Superior temporal gyrus (tissue), 1 donor: ENCODE results near the gene ARL15.

ENCODE experiments used
- DNase-seq: peaks from one replicate; pipeline ENCODE4 v3.0.0-alpha.2; 2016; ENCODE audit errors: extremely low spot score

ARL15 gene

DNA sequence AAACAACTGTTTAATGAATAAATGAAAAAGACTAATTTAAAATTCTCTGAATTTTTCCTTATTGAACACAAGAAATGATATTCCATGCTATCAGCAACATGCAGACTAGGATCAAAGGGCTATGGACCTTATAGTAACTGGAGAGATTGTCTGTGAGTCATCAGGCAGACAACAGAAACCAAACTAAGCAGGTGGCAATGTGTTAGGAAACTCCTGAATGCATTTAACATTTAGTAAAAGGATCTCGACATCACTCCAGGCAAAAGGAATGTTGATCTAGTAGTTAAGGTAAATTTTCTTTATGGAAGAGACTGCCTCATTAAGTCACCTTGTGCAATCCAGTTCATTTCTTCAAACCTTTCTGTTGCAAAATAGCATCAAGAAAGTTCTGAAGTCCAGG lies 58.4 kb downstream of the ARL15 start:
- DNase-seq: no peak

DNA sequence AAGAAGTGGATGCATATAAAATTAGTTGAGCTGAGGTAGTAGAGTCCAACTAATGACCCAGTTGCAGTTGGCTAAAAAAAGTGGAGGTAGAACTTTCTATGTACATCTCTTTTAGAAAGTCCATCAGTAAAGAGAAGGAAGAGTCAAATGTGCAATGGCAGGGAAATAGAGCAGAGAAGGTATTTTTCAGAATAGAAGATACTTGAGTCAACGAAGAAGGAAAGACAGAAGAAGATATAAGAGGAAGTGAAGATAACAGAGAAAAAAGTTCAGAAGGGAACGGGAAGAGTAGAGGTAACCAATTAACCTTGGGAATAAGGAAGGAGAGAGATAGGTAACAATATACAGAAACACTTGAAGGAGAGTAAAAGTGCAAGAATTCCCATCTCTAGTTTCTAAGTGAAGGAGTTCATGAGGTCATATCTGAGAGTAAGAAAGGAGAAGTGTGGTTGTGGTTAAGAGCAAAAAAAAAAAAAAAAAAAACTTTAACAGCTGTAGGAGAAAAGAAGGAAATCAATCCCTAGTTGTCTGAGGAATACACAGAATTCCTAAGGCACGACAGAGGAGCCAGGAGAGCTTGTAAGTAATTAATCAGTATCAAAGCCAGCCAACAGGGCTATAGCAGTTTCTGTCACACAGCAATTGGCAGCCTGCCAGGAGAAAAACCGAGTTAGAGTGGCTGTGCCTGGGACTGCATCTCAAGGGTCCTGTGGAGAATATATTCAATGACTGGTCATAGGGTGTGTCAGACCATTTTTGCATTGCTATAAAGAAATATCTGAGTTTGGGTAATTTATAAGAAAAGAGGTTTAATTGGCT lies 61.0 kb downstream of the ARL15 start:
- DNase-seq: no peak

DNA sequence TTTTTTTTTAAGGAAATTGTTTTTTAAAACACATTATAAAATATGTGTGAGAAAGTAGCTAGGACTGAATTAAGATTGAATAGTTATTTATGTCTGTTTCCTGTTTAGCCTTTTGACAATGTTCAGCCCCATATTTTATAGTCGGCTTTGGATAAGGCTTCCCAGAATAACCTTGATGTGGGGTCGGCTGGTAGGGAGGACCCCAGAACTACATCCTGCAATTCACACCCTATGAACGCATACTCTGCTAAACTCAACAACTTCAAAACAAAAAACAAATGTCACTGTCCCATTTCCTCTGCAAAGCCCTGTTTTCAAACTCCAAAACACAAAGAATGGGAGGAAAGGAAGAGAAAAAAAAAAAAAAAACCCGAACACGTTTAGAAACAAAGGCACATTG lies 63.1 kb downstream of the ARL15 start:
- DNase-seq: no peak

DNA sequence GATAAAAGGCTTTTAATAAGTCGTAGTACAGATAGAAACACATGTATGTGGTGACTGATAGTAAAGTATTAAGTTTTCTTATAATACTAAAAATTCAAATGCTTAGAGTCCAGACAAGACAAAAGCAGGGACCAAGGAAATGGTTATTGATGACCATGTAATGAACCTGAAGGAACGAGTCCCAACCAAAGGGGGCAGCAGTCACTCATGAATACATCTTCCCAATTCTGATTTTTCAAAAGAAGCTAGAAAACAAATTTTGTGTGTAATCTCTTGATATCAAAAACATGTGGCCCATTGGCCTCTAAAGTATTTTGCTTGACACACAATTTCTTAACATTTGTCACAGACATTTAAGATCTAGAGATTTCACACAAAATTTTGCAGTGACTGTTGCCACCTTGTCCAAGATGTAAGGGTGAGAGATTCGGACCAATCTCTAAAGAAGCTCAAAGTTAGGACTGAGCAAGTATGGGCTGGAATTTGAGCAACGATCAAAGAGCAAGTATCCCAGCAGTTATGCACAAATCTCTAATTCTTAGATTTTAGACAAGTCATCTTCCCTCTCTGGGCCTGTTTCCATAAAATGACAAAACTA lies 66.8 kb downstream of the ARL15 start:
- peak; percentile 69 for DNase-seq

DNA sequence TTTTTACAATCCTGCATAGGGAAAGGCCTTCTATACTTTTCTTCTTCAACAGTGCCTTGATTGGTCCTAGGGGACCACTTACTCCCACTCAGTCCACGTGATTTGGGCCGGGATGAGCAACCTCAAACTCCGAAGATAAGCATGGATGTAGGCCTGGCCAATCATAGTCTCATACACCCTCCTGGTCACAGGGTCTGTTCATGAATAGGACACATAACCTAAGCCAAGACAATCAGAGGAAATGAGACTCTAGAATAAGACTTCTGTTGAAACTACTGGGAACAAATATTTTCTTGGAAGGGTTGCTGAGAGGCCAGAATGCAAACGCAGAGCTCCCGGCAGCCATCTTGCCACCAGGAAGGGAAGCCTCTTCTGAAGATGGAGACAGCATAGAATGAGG lies 68.1 kb downstream of the ARL15 start:
- DNase-seq: no peak

DNA sequence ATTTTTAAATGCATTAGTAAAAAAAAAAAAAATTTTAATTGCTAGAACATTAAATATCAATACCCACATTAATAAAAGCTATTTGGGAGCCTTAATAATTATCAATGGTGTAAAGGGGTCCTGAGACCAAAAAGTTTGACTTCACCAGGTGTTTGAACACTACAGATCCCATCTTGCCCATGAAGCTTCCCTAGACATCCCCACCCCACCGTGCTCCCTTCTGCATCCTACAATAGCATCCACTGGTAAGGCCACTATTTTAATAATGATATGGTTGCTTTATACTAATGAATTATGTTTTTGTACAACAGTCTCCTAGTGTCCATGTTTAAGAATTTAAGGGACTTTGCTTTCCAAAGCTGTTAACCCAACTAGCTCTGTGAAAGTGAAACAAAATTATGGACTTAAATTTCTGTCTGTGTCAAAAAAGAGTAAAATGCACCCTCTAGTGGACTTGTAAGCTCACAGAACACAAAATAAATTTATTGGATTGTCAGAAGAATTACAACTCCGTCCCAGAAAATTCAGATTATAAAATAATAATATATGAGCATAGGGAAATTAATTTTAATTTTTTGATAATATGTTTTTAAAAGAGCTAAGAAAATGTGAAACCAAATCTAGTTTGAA lies 76.0 kb downstream of the ARL15 start:
- peak; percentile 72 for DNase-seq

DNA sequence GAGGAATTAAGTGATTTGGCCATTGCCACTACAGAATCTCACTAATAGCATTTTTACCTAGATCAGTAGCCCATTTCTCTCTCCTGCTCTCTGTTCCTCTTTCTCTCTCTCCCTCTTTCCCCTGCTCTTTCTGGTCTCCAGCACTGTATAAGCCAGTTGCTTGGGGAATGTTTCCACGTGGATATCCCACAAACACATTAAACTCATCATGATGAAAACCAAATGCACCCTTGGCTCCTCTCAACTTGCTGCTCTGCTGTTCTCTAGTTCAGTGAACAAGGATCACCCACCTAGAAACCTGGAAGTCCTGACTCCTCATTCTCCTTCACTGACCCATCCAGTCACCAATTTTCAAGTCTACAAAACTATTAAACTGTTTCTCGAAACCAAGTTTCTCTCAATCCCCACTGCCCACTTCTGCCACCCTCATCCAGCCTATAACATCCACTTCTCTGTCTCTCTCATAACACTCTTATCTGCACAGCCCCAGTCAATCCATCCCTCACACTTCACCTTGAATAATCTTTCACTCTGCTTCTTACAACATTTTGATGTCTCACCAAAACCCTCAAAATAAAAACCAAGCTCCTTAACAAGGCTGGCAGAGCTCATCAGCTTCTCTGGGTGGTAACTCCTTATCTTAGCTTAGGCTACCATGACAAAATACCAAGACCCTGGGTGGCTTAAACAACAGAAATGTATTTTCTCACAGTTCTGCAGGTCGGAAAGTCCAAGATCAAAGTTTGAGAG lies 79.3 kb downstream of the ARL15 start:
- no peak for DNase-seq

DNA sequence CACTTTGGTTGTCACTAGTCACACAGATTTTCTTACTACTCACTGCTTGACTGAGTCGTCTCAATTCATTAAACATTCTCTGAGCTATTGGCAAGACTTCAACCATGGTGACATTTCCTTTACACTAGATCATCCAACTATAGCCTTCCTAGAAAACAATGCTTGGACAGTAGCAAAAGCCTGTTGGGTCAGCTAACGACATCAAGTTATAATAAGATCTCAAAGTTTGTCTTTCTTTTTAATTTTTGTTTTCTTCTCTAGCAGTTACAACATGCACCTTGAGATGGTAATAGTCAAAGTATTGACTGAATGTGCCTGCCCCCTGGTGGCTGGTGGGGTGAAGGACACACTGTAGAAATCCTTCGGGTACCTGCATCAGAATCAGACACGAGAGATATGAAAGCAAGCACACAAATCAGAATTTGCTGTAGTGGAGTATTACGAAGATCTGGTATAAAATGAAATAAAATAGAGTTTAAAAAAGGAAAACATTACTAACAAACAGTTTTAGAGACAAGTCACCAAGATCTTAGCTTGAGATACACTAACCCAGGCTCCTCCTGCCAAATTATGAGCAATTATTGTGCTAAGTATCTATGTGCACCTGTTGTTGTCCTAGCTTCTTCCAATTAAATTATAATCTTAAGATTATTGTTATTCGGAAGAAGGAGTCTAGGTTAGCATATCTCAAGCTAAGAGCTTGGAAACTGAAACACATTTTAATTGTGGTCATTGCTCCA lies 81.2 kb downstream of the ARL15 start:
- DNase-seq: peak; percentile 86

DNA sequence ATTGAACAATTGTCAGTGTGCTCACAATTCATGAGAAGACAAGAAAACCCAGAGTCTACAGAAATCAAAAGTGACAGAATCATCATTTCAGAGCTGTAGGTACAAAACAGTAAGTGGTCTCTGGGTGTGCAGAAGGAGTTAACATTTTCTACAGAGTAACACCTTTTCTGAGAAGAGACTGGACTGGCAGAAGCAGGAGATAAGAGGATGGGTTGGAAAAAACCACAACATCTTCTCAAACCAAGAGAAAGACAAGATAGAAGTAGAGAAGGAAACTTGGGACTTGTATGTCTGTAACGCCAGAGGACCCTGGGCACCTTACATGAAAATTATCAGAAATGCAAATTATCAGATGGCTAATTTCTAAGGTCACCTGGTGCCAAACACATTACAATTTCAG lies 82.6 kb downstream of the ARL15 start:
- DNase-seq: no peak

DNA sequence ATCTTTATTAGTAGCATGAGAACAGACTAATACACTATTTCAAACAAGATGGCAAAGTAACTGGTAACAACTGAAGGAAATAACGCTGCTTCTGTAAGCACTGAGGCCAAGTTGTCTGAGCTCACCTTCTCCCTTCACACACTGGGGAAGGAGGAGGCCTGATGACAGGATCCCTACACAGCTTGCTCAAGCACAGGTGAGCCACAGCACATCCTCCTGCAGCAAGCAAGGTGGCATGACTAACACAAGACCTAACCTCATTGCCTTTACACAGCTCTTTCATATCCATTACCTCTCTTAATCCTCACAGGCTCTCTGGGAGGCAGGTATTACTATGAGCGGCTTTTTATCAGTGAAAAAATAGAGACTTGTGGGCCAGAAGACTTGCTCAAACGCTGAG lies 83.3 kb downstream of the ARL15 start:
- no peak for DNase-seq

DNA sequence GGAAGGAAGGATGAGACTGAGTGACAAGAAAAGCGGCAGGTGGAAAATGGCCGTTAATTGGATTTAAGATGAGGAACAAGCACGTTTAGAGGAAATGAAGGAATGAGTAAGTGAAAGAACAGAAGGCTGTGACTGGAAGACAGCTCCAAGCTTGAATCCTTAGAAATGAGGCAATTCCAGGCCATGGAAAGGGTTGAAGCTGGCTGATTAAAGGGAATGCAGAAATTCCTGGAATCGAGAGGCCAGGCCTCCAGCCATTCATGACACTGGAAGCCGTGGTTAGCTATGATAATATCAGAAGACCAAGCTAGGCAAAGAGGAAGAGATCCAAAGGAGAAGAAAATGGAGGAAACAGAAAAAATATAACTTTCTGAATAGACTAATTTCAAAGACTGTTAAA lies 84.2 kb downstream of the ARL15 start:
- DNase-seq: no peak

DNA sequence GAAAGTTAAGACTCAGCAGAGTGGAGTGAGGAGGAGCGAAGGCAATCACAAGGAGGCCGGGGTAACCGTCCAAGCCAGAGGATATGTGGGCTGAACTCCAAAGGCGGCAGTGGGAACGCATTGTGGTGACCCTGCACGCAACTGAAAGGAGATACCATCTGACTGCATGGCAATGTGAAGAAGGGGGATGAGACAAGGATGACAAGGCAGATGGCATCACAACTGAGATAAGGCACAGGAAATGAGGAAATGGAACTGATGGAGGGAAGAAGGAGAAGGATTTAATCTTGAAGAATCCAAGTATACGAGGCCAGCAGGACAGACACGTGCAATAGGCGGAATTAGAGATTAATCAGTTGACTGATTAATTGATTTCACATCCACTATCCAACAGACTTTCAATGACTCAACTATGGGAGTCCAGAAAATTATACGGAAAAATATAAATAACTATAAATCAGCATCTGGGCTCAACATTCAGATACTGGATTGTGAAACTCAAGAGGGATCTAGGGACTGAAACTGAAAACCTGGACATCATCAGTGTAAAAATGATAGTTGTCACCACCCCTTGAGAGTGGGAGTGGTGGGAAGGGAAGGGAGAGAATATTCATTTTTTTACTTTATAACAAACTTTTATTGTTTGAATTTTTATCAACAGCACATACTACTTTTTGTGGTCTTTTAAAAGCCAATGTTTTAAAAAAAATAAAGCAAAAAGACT lies 86.1 kb downstream of the ARL15 start:
- DNase-seq: no peak

DNA sequence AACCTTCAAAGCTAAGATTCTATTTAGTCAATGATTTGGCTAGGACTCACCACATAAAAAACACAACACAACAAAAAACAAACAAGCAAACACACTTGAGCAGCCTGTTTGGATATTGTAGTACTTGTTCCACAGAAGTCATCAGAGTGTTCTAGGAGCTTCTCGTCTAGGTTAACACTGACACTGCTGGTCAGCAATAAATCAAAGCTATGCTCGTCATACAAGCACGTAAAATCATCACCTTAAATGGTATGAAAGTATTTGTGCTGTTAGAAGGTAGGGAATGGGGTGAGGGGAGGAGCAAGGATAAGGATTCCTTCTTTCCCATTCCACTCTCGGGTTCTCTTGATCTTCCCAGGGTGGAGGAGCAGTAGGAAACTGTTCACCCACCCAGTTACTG lies 88.0 kb downstream of the ARL15 start:
- DNase-seq: no peak

DNA sequence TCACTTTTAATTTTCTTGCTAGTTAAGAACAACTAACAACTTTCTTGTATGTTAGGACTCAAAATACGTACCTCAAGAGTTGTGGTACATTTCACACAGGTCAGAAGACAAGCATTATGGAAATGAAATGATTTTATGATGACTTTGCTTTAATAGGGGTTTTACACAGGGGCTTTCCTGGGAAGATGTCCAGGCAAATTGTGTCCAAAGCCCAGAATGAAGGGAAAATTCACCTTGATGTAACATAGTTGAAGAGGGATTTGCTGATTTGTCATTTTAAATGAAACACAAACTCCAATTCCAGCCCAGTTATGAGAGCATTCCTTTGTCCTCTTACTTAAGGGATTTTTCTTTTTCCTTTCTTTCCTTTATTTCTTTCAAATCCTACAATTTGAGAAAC lies 89.2 kb downstream of the ARL15 start:
- no peak for DNase-seq

DNA sequence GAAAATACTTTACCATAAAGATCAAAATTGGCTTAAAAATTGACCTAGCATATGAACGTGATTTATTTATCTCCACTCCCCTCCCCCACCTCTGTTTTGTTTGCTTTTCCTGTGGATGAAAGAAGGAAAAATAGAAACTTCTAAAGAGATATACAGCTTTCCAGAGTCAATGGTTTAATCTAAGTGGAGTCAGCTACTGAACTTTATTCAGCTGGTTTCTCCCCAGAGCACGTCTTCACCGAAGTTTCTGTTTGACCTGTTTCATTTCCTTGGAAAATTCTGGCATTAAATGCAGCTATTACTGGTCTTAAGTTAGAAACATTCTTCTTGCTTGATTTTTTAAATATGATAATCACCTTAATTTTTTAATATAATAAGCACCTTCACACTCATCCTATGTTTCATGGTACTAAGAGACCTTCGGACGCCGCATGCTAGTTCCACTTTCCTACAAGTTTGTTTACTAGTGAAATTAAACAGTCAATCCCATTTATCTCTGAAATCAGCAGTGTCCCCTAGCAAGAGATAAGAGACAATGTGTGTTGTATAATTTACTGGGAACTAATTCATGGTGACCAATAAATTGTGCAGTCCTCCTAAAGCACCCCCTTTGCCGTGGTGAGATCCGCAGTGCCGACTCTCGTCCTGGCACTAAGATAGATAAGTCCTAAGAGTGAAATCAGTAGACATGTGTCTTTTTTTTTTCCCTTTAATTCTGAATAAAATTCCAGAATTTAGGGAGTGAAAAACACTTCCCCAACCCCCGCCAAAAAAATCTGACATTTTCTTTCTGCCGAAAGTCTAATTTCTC lies 89.9 kb downstream of the ARL15 start:
- DNase-seq: no peak

DNA sequence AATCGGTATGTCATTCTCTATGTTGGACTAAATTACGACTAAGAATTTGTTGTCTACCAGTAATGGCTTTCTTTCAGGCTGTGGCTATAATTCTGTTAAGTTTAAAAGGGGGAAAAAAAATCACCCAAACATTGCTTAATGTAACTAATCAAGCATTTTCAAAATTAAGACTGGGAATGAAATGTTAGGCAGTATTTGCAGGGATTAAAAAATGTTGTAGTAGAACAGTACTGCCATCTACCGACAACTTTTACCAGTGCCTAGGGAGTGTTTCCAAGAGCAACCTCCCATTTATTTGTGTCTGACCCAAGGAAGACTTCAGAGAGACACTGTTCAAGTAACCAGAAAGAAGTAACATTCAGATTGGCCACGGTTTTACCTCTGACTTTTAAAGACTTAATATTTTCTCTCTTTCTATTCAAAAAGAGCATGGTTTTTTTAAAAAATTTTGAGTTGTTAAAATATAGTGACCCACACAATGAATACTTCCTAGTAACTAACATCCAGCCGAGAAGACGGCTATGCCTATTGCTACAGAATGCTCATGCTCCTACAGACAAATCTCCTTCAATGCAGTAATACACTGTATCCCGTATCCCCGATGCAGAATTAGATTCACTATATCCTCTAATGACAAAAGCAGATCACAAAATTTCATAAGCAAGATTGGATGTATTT lies 92.4 kb downstream of the ARL15 start:
- peak; percentile 91 for DNase-seq

DNA sequence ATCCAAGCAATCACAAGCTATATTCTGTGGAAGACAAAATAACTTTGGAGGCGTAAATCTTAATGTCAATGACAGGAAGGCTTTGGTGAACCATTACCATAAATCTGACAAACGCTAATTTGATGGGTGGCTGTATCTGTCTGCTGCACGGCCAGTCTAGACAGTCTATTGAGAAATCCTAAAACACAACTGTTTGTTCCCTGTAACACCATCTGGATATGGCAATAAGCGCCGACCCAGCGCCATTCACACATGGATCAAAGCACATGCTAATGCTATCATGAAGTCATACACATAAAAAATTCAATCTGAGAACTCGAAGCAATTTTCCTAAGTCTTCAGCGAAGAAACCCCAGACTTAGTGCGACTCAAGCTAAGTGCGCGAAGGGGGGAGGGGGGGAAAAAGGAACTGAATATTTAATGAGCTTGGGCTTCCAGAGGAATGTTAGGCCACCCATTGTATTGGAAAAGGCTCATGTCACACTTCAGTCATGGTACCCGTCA lies 95.1 kb downstream of the ARL15 start:
- DNase-seq: no peak

DNA sequence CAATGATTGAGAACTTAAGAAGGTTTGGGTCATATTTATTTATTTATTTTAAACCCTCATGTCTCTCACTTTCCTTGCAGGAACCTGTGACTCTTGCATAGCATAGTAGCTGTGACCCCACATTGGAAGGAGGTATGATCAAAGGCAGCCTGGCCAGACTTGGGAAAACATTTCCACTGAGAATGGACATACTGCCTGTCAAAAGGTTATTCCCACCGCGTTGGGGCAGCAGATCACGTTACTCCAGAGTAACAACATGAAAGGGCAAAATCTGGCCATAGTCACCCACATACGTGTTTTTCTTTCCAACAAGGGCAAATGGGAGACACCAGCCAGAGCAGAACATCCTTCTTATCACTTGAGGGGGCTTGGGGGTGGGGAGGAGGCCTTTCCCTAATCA lies 95.7 kb downstream of the ARL15 start:
- DNase-seq: no peak

DNA sequence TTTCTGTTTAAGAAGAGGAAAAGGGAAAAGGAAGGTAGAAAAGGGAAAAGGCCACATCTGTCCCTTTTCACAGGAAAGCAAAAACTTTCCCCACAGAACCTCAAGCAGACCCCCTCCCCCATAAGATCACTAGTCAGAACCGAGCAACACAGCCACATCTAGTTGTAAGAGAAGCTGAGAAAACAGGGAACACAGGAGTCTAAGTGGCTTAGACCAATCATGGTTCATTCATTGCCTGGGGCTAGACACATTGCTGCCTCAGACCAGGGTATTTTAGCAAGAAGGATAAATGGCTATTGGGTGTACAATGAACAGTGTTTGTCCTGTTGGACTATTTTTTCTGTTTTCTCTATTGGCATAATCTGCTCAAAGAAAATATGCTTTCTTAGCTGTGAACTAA lies 98.0 kb downstream of the ARL15 start:
- no peak for DNase-seq
